ENCODE measurements around the gene SORCS3.

Gene SORCS3

GRCh38 chr10:104613406-104613805 lies 27.7 kb upstream of the SORCS3 start:
- Histone ChIP-seq H3K4ac (ENCODE audit: low read depth, low read length) (no peak overlapping the region), H3K23ac (ENCODE audit: low read length) (no peak overlapping the region), H4K8ac (ENCODE audit: low read depth, low read length) (no peak overlapping the region), H2AK5ac (ENCODE audit: low read length) (no peak overlapping the region), H2BK120ac (ENCODE audit: low read depth, low read length) (no peak overlapping the region), H3K27ac (ENCODE audit: low read depth, low read length) (no peak overlapping the region), H3K18ac (ENCODE audit: low read length) (no peak overlapping the region), H3K56ac (ENCODE audit: low read length) (no peak overlapping the region), H2BK15ac (replicated peaks; ENCODE audit: low read depth) (no peak overlapping the region), H2BK5ac (ENCODE audit: low read length) (no peak overlapping the region), H3K27me3 (ENCODE audit: insufficient read depth, low read length, poor library complexity) (no peaks in the 10 kb centered on the region), H3K79me2 (ENCODE audit: control insufficient read depth, insufficient read depth, low read length) (no peaks in the 10 kb centered on the region), H3K4me2 (ENCODE audit: low read length) (no peak overlapping the region), H4K5ac (ENCODE audit: low read length) (no peak overlapping the region), H3K4me3 (ENCODE audit: low read length) (no peak overlapping the region), H3K4me1 (ENCODE audit: control insufficient read depth, low read depth, low read length) (no peaks in the 10 kb centered on the region), H3K9ac (ENCODE audit: low read length) (no peak overlapping the region), H3K79me1 (ENCODE audit: low read length) (no peaks in the 10 kb centered on the region), H3K36me3 (ENCODE audit: control insufficient read depth, insufficient read depth, low read length) (no peaks in the 10 kb centered on the region)
- DNase-seq, result no peak
- no CpG with 5 or more reads among the region's 2 CpGs for WGBS (ENCODE audit: extremely low coverage, insufficient coverage, low lambda C conversion rate)

DNA sequence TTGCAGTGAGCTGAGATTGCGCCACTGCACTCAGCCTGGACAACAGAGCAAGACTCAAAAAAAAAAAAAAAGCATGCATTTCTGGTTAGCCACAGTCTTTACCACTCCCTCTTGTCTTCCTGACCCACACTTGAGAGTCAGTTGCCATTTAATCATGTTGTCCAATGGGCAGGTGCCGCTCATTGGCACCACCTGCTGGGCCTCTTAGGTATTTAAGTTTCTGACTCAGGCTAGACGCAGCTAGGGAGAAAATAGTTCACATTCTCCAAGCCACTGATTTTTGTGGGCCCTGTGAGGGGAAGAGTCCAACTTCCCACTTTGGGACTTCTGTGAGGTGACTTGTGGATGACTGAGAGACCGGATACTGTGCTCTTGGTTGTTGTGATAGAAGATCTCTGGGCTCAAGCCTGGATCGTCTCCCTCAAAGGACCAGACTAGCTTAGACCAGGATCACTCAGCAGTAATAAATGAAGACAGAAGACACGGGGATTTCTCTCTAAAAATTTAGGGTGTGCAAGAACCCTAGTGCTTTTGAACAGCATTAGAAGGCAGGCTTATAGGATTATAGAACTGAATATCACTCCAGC lies 26.8 kb upstream of the SORCS3 start:
- no peak overlapping the region for H2AK5ac ChIP-seq (ENCODE audit: low read length)
- no peak overlapping the region for H3K4me2 ChIP-seq (ENCODE audit: low read length)
- H3K18ac ChIP-seq (ENCODE audit: low read length), result no peak overlapping the region
- no peak overlapping the region for H3K4me3 ChIP-seq (ENCODE audit: low read length)
- H2BK15ac ChIP-seq (replicated peaks; ENCODE audit: low read depth), result no peak overlapping the region
- no peaks in the 10 kb centered on the region for H3K4me1 ChIP-seq (ENCODE audit: control insufficient read depth, low read depth, low read length)
- no peak overlapping the region for H2BK5ac ChIP-seq (ENCODE audit: low read length)
- no peaks in the 10 kb centered on the region for H3K36me3 ChIP-seq (ENCODE audit: control insufficient read depth, insufficient read depth, low read length)
- WGBS (ENCODE audit: extremely low coverage, insufficient coverage, low lambda C conversion rate), result no CpG with 5 or more reads among the region's 6 CpGs
- H2BK120ac ChIP-seq (ENCODE audit: low read depth, low read length), result no peak overlapping the region
- DNase-seq, result peak; percentile 59
- H3K79me1 ChIP-seq (ENCODE audit: low read length), result no peaks in the 10 kb centered on the region
- H3K79me2 ChIP-seq (ENCODE audit: control insufficient read depth, insufficient read depth, low read length), result no peaks in the 10 kb centered on the region
- H4K5ac ChIP-seq (ENCODE audit: low read length), result no peak overlapping the region
- no peak overlapping the region for H3K27ac ChIP-seq (ENCODE audit: low read depth, low read length)
- no peak overlapping the region for H3K4ac ChIP-seq (ENCODE audit: low read depth, low read length)
- no peak overlapping the region for H3K9ac ChIP-seq (ENCODE audit: low read length)
- H3K27me3 ChIP-seq (ENCODE audit: insufficient read depth, low read length, poor library complexity), result no peaks in the 10 kb centered on the region
- no peak overlapping the region for H4K8ac ChIP-seq (ENCODE audit: low read depth, low read length)
- H3K56ac ChIP-seq (ENCODE audit: low read length), result no peak overlapping the region
- H3K23ac ChIP-seq (ENCODE audit: low read length), result no peak overlapping the region

DNA sequence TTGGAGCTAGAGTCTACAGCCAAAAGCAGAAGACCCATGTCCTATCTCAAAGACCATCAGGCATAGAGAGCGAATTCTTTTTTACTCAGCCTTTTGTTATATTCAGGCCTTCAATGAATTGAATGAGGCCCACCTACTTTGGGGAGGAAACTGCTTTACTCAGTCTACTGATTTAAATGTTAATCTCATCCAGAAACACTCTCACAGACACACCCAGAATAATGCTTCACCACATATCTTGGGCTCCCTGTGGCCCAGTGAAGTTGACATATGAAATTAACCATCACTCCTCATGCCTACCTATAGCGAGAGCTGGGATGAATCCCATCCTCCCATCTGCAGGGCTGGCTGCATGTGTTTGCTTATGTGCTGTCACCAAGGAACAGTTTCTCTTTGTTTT lies 26.0 kb upstream of the SORCS3 start:
- no peak overlapping the region for H3K4me3 ChIP-seq (ENCODE audit: low read length)
- H3K79me1 ChIP-seq (ENCODE audit: low read length), result no peaks in the 10 kb centered on the region
- H4K5ac ChIP-seq (ENCODE audit: low read length), result no peak overlapping the region
- WGBS (ENCODE audit: extremely low coverage, insufficient coverage, low lambda C conversion rate), result no CpG with 5 or more reads among the region's 2 CpGs
- H2BK5ac ChIP-seq (ENCODE audit: low read length), result no peak overlapping the region
- H2BK15ac ChIP-seq (replicated peaks; ENCODE audit: low read depth), result no peak overlapping the region
- no peak overlapping the region for H3K27ac ChIP-seq (ENCODE audit: low read depth, low read length)
- no peak overlapping the region for H2BK120ac ChIP-seq (ENCODE audit: low read depth, low read length)
- no peak overlapping the region for H3K23ac ChIP-seq (ENCODE audit: low read length)
- no peak overlapping the region for H4K8ac ChIP-seq (ENCODE audit: low read depth, low read length)
- H3K9ac ChIP-seq (ENCODE audit: low read length), result no peak overlapping the region
- no peak overlapping the region for H2AK5ac ChIP-seq (ENCODE audit: low read length)
- no peaks in the 10 kb centered on the region for H3K36me3 ChIP-seq (ENCODE audit: control insufficient read depth, insufficient read depth, low read length)
- H3K27me3 ChIP-seq (ENCODE audit: insufficient read depth, low read length, poor library complexity), result no peaks in the 10 kb centered on the region
- no peak for DNase-seq
- no peak overlapping the region for H3K4ac ChIP-seq (ENCODE audit: low read depth, low read length)
- H3K56ac ChIP-seq (ENCODE audit: low read length), result no peak overlapping the region
- no peaks in the 10 kb centered on the region for H3K79me2 ChIP-seq (ENCODE audit: control insufficient read depth, insufficient read depth, low read length)
- H3K18ac ChIP-seq (ENCODE audit: low read length), result no peak overlapping the region
- H3K4me2 ChIP-seq (ENCODE audit: low read length), result no peak overlapping the region
- no peaks in the 10 kb centered on the region for H3K4me1 ChIP-seq (ENCODE audit: control insufficient read depth, low read depth, low read length)

DNA sequence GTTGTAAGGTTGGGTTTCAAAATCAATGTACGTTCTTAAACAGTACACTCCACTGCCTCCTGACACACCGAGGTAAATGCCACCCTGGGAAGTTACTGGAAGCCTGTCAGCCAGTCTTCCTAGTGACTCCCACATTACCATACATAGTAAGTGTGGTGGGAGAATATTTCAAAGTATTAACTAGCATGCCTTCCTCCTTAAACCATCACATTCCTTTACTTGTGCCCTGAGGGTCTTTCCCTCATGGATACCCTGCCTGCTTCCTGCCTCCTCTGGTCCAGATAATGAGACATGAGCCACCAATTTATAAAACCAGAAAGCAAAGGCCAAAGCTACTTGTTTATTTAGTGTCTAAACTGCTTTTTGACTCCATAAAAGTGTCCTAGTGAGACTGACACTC lies 23.3 kb upstream of the SORCS3 start:
- no CpG with 5 or more reads among the region's 2 CpGs for WGBS (ENCODE audit: extremely low coverage, insufficient coverage, low lambda C conversion rate)
- H3K4me2 ChIP-seq (ENCODE audit: low read length), result no peak overlapping the region

DNA sequence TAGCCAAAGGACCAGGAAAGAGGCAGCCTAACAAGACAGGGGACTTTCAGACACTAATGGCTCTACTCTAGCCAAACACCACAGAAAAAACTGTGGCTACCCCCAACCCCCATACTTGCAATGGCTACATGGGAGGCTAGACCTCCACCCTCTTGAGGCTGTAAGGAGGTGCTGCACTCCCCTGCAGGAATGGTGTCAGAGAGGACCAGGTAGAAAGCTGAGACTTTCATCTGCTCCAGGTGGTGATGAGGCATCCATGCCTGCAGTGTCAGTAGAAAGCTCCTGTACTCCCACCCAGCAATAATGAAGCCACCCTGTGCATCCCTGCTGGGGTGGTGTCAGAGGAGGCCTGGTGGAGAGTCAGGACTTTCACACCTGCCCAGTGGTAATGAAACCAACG lies 18.9 kb upstream of the SORCS3 start:
- Histone ChIP-seq H3K79me2 (ENCODE audit: control insufficient read depth, insufficient read depth, low read length) (no peaks in the 10 kb centered on the region), H2BK5ac (ENCODE audit: low read length) (no peak overlapping the region), H4K5ac (ENCODE audit: low read length) (no peak overlapping the region), H3K4me3 (ENCODE audit: low read length) (no peak overlapping the region), H3K4me2 (ENCODE audit: low read length) (no peak overlapping the region), H3K79me1 (ENCODE audit: low read length) (no peaks in the 10 kb centered on the region), H3K9ac (ENCODE audit: low read length) (no peak overlapping the region), H3K56ac (ENCODE audit: low read length) (no peak overlapping the region), H2BK15ac (replicated peaks; ENCODE audit: low read depth) (no peak overlapping the region), H3K27ac (ENCODE audit: low read depth, low read length) (no peak overlapping the region), H3K18ac (ENCODE audit: low read length) (no peak overlapping the region), H3K4me1 (ENCODE audit: control insufficient read depth, low read depth, low read length) (no peaks in the 10 kb centered on the region), H2BK120ac (ENCODE audit: low read depth, low read length) (no peak overlapping the region), H3K36me3 (ENCODE audit: control insufficient read depth, insufficient read depth, low read length) (no peaks in the 10 kb centered on the region), H4K8ac (ENCODE audit: low read depth, low read length) (no peak overlapping the region), H2AK5ac (ENCODE audit: low read length) (no peak overlapping the region), H3K4ac (ENCODE audit: low read depth, low read length) (no peak overlapping the region), H3K27me3 (ENCODE audit: insufficient read depth, low read length, poor library complexity) (no peaks in the 10 kb centered on the region), H3K23ac (ENCODE audit: low read length) (no peak overlapping the region)
- no CpG with 5 or more reads among the region's 1 CpG for WGBS (ENCODE audit: extremely low coverage, insufficient coverage, low lambda C conversion rate)
- DNase-seq, result peak; percentile 39

More for the DNA sequence above, 23.3 kb upstream of the SORCS3 start:
- Histone ChIP-seq H4K8ac (ENCODE audit: low read depth, low read length) (no peak overlapping the region), H2BK120ac (ENCODE audit: low read depth, low read length) (no peak overlapping the region), H3K79me2 (ENCODE audit: control insufficient read depth, insufficient read depth, low read length) (no peaks in the 10 kb centered on the region), H3K4me1 (ENCODE audit: control insufficient read depth, low read depth, low read length) (no peaks in the 10 kb centered on the region), H3K4me3 (ENCODE audit: low read length) (no peak overlapping the region), H3K23ac (ENCODE audit: low read length) (no peak overlapping the region), H3K9ac (ENCODE audit: low read length) (no peak overlapping the region), H3K79me1 (ENCODE audit: low read length) (no peaks in the 10 kb centered on the region), H3K36me3 (ENCODE audit: control insufficient read depth, insufficient read depth, low read length) (no peaks in the 10 kb centered on the region), H3K4ac (ENCODE audit: low read depth, low read length) (no peak overlapping the region), H2AK5ac (ENCODE audit: low read length) (no peak overlapping the region), H3K56ac (ENCODE audit: low read length) (no peak overlapping the region), H3K27ac (ENCODE audit: low read depth, low read length) (no peak overlapping the region), H2BK5ac (ENCODE audit: low read length) (no peak overlapping the region), H3K18ac (ENCODE audit: low read length) (no peak overlapping the region), H3K27me3 (ENCODE audit: insufficient read depth, low read length, poor library complexity) (no peaks in the 10 kb centered on the region), H4K5ac (ENCODE audit: low read length) (no peak overlapping the region), H2BK15ac (replicated peaks; ENCODE audit: low read depth) (no peak overlapping the region)
- peak; percentile 56 for DNase-seq

GRCh38 chr10:104622598-104623209 lies 18.4 kb upstream of the SORCS3 start:
- Histone ChIP-seq H3K4ac (ENCODE audit: low read depth, low read length) (no peak overlapping the region), H3K18ac (ENCODE audit: low read length) (no peak overlapping the region), H3K4me1 (ENCODE audit: control insufficient read depth, low read depth, low read length) (no peaks in the 10 kb centered on the region), H2AK5ac (ENCODE audit: low read length) (no peak overlapping the region), H3K79me1 (ENCODE audit: low read length) (no peaks in the 10 kb centered on the region), H2BK120ac (ENCODE audit: low read depth, low read length) (no peak overlapping the region), H3K9ac (ENCODE audit: low read length) (no peak overlapping the region), H3K27ac (ENCODE audit: low read depth, low read length) (no peak overlapping the region), H3K23ac (ENCODE audit: low read length) (no peak overlapping the region), H4K5ac (ENCODE audit: low read length) (no peak overlapping the region), H2BK5ac (ENCODE audit: low read length) (no peak overlapping the region), H3K36me3 (ENCODE audit: control insufficient read depth, insufficient read depth, low read length) (no peaks in the 10 kb centered on the region), H3K79me2 (ENCODE audit: control insufficient read depth, insufficient read depth, low read length) (no peaks in the 10 kb centered on the region), H3K4me2 (ENCODE audit: low read length) (no peak overlapping the region), H3K56ac (ENCODE audit: low read length) (no peak overlapping the region), H3K27me3 (ENCODE audit: insufficient read depth, low read length, poor library complexity) (no peaks in the 10 kb centered on the region), H3K4me3 (ENCODE audit: low read length) (no peak overlapping the region), H2BK15ac (replicated peaks; ENCODE audit: low read depth) (no peak overlapping the region), H4K8ac (ENCODE audit: low read depth, low read length) (no peak overlapping the region)
- WGBS (ENCODE audit: extremely low coverage, insufficient coverage, low lambda C conversion rate), result no CpG with 5 or more reads among the region's 4 CpGs
- peak; percentile 79 for DNase-seq

Measured in mesendoderm (in vitro differentiated cells).